Kidney epithelial cell (primary cell): Measurements from ENCODE around the gene UBAC2. TPM values are rescaled to one million over a fixed set of nuclear protein-coding genes. Genes with fewer than 3 reads are reported as not detected.

Experiments
- DNase-seq: peaks from one replicate; pipeline ENCODE4 v3.0.0-alpha.2; 2010; ENCODE audit warnings: low read depth
- H3K27me3 ChIP-seq: 2 replicates; pipeline ENCODE4 v1.6.0; 2011; ENCODE audit warnings: low read length; ENCODE audit not compliant: control insufficient read depth, insufficient read depth
- H3K36me3 ChIP-seq: 2 replicates; pipeline ENCODE4 v1.5.1; 2011; ENCODE audit warnings: low read length; ENCODE audit not compliant: control insufficient read depth, insufficient read depth
- H3K4me3 ChIP-seq: 2 replicates; pipeline ENCODE4 v1.5.1; 2011; ENCODE audit warnings: low read depth, mild to moderate bottlenecking, control low read depth, low read length
- CTCF ChIP-seq: IDR thresholded peaks from 2 replicates; pipeline ENCODE4 v1.5.1; 2011; ENCODE audit warnings: mild to moderate bottlenecking, moderate library complexity, low read length, control low read depth, inconsistent platforms; ENCODE audit not compliant: insufficient read depth, poor library complexity, severe bottlenecking
- total RNA-seq: library from RNA; depleted of rRNA; stranded (reverse); fragments of >200 nt; gene quantifications from 2 replicates; pipeline ENCODE4 v1.2.3, GENCODE V29; 2015

UBAC2 gene
- total RNA-seq, 1 donor from 2014 or later, result 83.6 TPM

- no peak for DNase-seq
- Histone ChIP-seq H3K27me3 (peaks cover 3% of the 10 kb centered on the region), H3K4me3 (no peak overlapping the region), H3K36me3 (no peaks in the 10 kb centered on the region)
- no peak for TF ChIP-seq CTCF
Observed at GRCh38 chr13:99164226-99164625, 36.4 kb upstream of the UBAC2 start.

- no peak for TF ChIP-seq CTCF
- H3K4me3 ChIP-seq, result no peak overlapping the region
- H3K36me3 ChIP-seq, result no peaks in the 10 kb centered on the region
Observed at GRCh38 chr13:99165753-99166587, 34.7 kb upstream of the UBAC2 start.

GRCh38 chr13:99172951-99173350 lies 27.7 kb upstream of the UBAC2 start:
- DNase-seq, result no peak

More at GRCh38 chr13:99165753-99166587, 34.7 kb upstream of the UBAC2 start:
- no peak for DNase-seq
- H3K27me3 ChIP-seq, result no peaks in the 10 kb centered on the region

GRCh38 chr13:99173606-99174005 lies 27.0 kb upstream of the UBAC2 start:
- Histone ChIP-seq H3K4me3 (no peak overlapping the region), H3K36me3 (no peaks in the 10 kb centered on the region), H3K27me3 (peaks cover 3% of the 10 kb centered on the region)
- no peak for DNase-seq
- TF ChIP-seq CTCF, result no peak

More at GRCh38 chr13:99172951-99173350, 27.7 kb upstream of the UBAC2 start:
- H3K4me3 ChIP-seq, result no peak overlapping the region
- no peaks in the 10 kb centered on the region for H3K36me3 ChIP-seq
- peaks cover 3% of the 10 kb centered on the region for H3K27me3 ChIP-seq
- TF ChIP-seq CTCF, result no peak

- no peak for DNase-seq
- no peak overlapping the region for H3K4me3 ChIP-seq
- no peak for TF ChIP-seq CTCF
- H3K27me3 ChIP-seq, result peaks cover 3% of the 10 kb centered on the region
- no peaks in the 10 kb centered on the region for H3K36me3 ChIP-seq
Observed at GRCh38 chr13:99174533-99175100, 26.0 kb upstream of the UBAC2 start.
